Mucosa of gallbladder (tissue), 1 donor: ENCODE results near the gene FOLR1. TPM values are rescaled to one million over a fixed set of nuclear protein-coding genes. Genes with fewer than 3 reads are reported as not detected.
A peak's percentile ranks its signal among the peaks of the same experiment; 100 is the strongest.
"Not testable (repeated sequence)": the region's sequence is repeated elsewhere in the genome, so short reads cannot be mapped to it uniquely, and the experiment has no call there.

Source experiments
- DNase-seq: peaks from one replicate; pipeline ENCODE4 v3.0.0-alpha.2; 2020; ENCODE audit warnings: low spot score
- total RNA-seq: library from RNA; stranded (reverse); gene quantifications from one replicate; pipeline ENCODE4 v1.2.1, GENCODE V29; 2021
- donor health status: DM: no; HTN: no; CAD: no.

Gene FOLR1
- total RNA-seq, 1 donor from 2014 or later: 7.0 TPM

GRCh38 chr11:72181553-72181958, 10.4 kb upstream of the FOLR1 start:
- DNase-seq: not testable (repeated sequence)

GRCh38 chr11:72188267-72188666, 3.7 kb upstream of the FOLR1 start:
- DNase-seq: no peak

GRCh38 chr11:72189455-72190250, 2.3 kb upstream of the FOLR1 start:
- DNase-seq: no peak

GRCh38 chr11:72190631-72191071, 1.3 kb upstream of the FOLR1 start:
- no peak for DNase-seq

GRCh38 chr11:72195518-72196270, 3.8 kb downstream of the FOLR1 start:
- no peak for DNase-seq

- DNase-seq: not testable (repeated sequence)
These were observed 9.5 kb downstream of the FOLR1 start for GRCh38 chr11:72201445-72201844.

- no peak for DNase-seq
These were observed 10.6 kb downstream of the FOLR1 start for GRCh38 chr11:72202571-72202970.

GRCh38 chr11:72203163-72203562, 11.2 kb downstream of the FOLR1 start:
- DNase-seq: no peak

- DNase-seq: no peak
These were observed 12.9 kb downstream of the FOLR1 start for GRCh38 chr11:72204886-72205285.

- not testable (repeated sequence) for DNase-seq
These were observed 14.9 kb downstream of the FOLR1 start for GRCh38 chr11:72206794-72207193.

- no peak for DNase-seq
These were observed 16.3 kb downstream of the FOLR1 start for GRCh38 chr11:72208281-72208680.

GRCh38 chr11:72209101-72209500, 17.2 kb downstream of the FOLR1 start:
- no peak for DNase-seq

- DNase-seq: no peak
These were observed 24.7 kb downstream of the FOLR1 start, which contains the start of gene FOLR2 for GRCh38 chr11:72216638-72217037. Gene FOLR2 (plus strand): TSS chr11:72216794. CDS start chr11:72218585, 1,791 bp downstream.

- no peak for DNase-seq
These were observed 25.9 kb downstream of the FOLR1 start for GRCh38 chr11:72217841-72218240.

GRCh38 chr11:72218251-72218745, 26.4 kb downstream of the FOLR1 start:
- DNase-seq: no peak

- DNase-seq: no peak
These were observed 28.9 kb downstream of the FOLR1 start for GRCh38 chr11:72220696-72221363.

- DNase-seq: no peak
These were observed 29.6 kb downstream of the FOLR1 start for GRCh38 chr11:72221386-72222075.

- DNase-seq: no peak
These were observed 30.4 kb downstream of the FOLR1 start for GRCh38 chr11:72222106-72222891.

- peak; percentile 94 for DNase-seq
These were observed 31.1 kb downstream of the FOLR1 start for GRCh38 chr11:72222907-72223614.
